OCI-LY1 (cell line): ENCODE results near the gene GDAP1L1.

Experiments
- H2AFZ ChIP-seq: fragments of 200-600 bp; sonication (generic), shearing (Covaris generic); 2 replicates; pipeline ENCODE4 v1.6.0; 2014; ENCODE audit warnings: antibody characterized with exemption, mild to moderate bottlenecking, low read length
- H3F3A ChIP-seq: fragments of 200-600 bp; sonication (generic), shearing (Covaris generic); 2 replicates; pipeline ENCODE4 v1.6.0; 2014; ENCODE audit warnings: mild to moderate bottlenecking, antibody characterized with exemption, low read length, moderate library complexity; ENCODE audit not compliant: insufficient read depth
- H3K27ac ChIP-seq: fragments of 200-600 bp; sonication (generic); 2 replicates; pipeline ENCODE4 v1.5.1; 2014; ENCODE audit warnings: low read length, mixed run types, mild to moderate bottlenecking, low read depth; ENCODE audit not compliant: poor library complexity, severe bottlenecking
- H3K27me3 ChIP-seq: fragments of 200-600 bp; sonication (generic); 2 replicates; pipeline ENCODE4 v1.6.0; 2014; ENCODE audit warnings: antibody characterized with exemption, mild to moderate bottlenecking, low read length, moderate library complexity; ENCODE audit not compliant: insufficient read depth
- H3K36me3 ChIP-seq: fragments of 200-600 bp; sonication (generic); 2 replicates; pipeline ENCODE4 v1.6.1; 2014; ENCODE audit warnings: mild to moderate bottlenecking, antibody characterized with exemption, low read length, moderate library complexity, mixed read lengths; ENCODE audit not compliant: insufficient read depth
- H3K4me1 ChIP-seq: fragments of 200-600 bp; sonication (generic); 2 replicates; pipeline ENCODE4 v1.5.1; 2014; ENCODE audit warnings: mild to moderate bottlenecking, low read length, moderate library complexity; ENCODE audit not compliant: insufficient read depth, severe bottlenecking
- H3K4me2 ChIP-seq: fragments of 200-600 bp; sonication (generic), shearing (Covaris generic); 2 replicates; pipeline ENCODE4 v1.6.1; 2014; ENCODE audit warnings: low read length
- H3K4me3 ChIP-seq: fragments of 200-600 bp; sonication (generic); 2 replicates; pipeline ENCODE4 v1.5.1; 2014; ENCODE audit warnings: low read length, low read depth, mild to moderate bottlenecking, mixed read lengths; ENCODE audit not compliant: poor library complexity, severe bottlenecking
- H3K79me2 ChIP-seq: fragments of 200-600 bp; shearing (Covaris generic); 2 replicates; pipeline ENCODE4 v1.6.1; 2016; ENCODE audit warnings: mixed run types, low read length, mixed read lengths; ENCODE audit not compliant: insufficient read depth
- H3K9ac ChIP-seq: fragments of 200-600 bp; sonication (generic), shearing (Covaris generic); 2 replicates; pipeline ENCODE4 v1.6.1; 2014; ENCODE audit warnings: mild to moderate bottlenecking, low read length, mixed read lengths
- H3K9me2 ChIP-seq: fragments of 200-600 bp; sonication (generic), shearing (Covaris generic); 2 replicates; pipeline ENCODE4 v1.6.1; 2014; ENCODE audit warnings: low read depth, mild to moderate bottlenecking, low read length, mixed read lengths
- H3K9me3 ChIP-seq: fragments of 200-600 bp; shearing (Covaris generic); 2 replicates; pipeline ENCODE4 v1.6.1; 2014; ENCODE audit warnings: low read length, mixed read lengths
- H4K20me1 ChIP-seq: fragments of 200-600 bp; sonication (generic), shearing (Covaris generic); 2 replicates; pipeline ENCODE4 v1.6.0; 2016; ENCODE audit warnings: mild to moderate bottlenecking, low read length; ENCODE audit not compliant: insufficient read depth
- CTCF ChIP-seq: fragments of 200-600 bp; sonication (generic), shearing (Covaris generic); IDR thresholded peaks from 2 replicates; pipeline ENCODE4 v1.5.1; 2017; ENCODE audit warnings: mild to moderate bottlenecking, antibody characterized with exemption, low read length, moderate library complexity, mixed read lengths
- EZH2 ChIP-seq: fragments of 200-600 bp; sonication (generic), shearing (Covaris generic); IDR thresholded peaks from 2 replicates; pipeline ENCODE4 v1.8.0; 2017; ENCODE audit warnings: borderline replicate concordance, mixed run types, mild to moderate bottlenecking, antibody characterized with exemption, low read length, moderate library complexity, mixed read lengths

Gene GDAP1L1

GRCh38 chr20:44218446-44218845 is 28.7 kb upstream of the GDAP1L1 start:
- no peak overlapping the region for H3K9ac ChIP-seq
- no peaks in the 10 kb centered on the region for H4K20me1 ChIP-seq
- H3K36me3 ChIP-seq: no peaks in the 10 kb centered on the region
- no peaks in the 10 kb centered on the region for H3K4me1 ChIP-seq
- no peak overlapping the region for H3K4me3 ChIP-seq
- H3F3A ChIP-seq: no peaks in the 10 kb centered on the region
- no peaks in the 10 kb centered on the region for H3K9me3 ChIP-seq
- no peak overlapping the region for H2AFZ ChIP-seq
- TF ChIP-seq EZH2 (no peak), CTCF (no peak)
- H3K4me2 ChIP-seq: no peak overlapping the region
- no peaks in the 10 kb centered on the region for H3K9me2 ChIP-seq
- no peaks in the 10 kb centered on the region for H3K79me2 ChIP-seq
- H3K27ac ChIP-seq: no peak overlapping the region
- no peaks in the 10 kb centered on the region for H3K27me3 ChIP-seq

DNA sequence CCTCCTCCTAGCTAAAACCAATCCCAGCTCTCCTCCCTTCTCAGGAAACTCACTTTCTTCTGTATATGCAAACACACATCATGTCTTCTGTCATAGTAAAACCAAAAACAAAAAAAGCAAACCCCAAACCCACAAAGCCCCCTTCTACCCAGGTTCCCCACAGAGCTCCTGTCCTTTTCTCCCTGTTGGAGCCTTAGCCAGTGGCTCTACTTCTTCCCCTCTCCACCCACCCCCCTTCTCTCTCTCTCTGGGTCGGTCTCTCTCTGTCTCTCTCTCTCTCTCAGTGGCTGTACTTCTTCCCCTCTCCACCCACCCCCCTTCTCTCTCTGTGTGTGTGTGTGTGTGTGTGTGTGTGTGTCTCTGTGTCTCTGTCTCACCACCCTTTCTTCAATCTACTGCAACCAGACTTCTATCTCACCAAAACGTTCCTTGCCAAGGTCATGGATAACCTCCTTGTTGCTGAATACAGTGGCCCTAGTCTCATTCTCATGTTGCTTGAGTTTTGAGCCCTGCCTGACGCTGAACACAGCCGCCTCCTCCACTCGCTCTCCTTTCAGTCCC is 27.9 kb upstream of the GDAP1L1 start:
- Histone ChIP-seq H3K27ac (no peak overlapping the region), H3K9me3 (no peaks in the 10 kb centered on the region), H3K79me2 (no peaks in the 10 kb centered on the region), H3K4me3 (no peak overlapping the region), H3K4me2 (no peak overlapping the region), H4K20me1 (no peaks in the 10 kb centered on the region), H3K9ac (no peak overlapping the region), H3K36me3 (no peaks in the 10 kb centered on the region), H3K27me3 (no peaks in the 10 kb centered on the region), H3K9me2 (no peaks in the 10 kb centered on the region), H3F3A (no peaks in the 10 kb centered on the region), H2AFZ (no peak overlapping the region), H3K4me1 (no peaks in the 10 kb centered on the region)
- no peak for TF ChIP-seq EZH2
- no peak for TF ChIP-seq CTCF

GRCh38 chr20:44219791-44220190 is 27.3 kb upstream of the GDAP1L1 start:
- no peak overlapping the region for H3K27ac ChIP-seq
- H3K4me3 ChIP-seq: no peak overlapping the region
- H3K4me1 ChIP-seq: no peaks in the 10 kb centered on the region
- TF ChIP-seq EZH2 (no peak), CTCF (no peak)
- H3K27me3 ChIP-seq: no peaks in the 10 kb centered on the region
- no peaks in the 10 kb centered on the region for H3K36me3 ChIP-seq
- no peaks in the 10 kb centered on the region for H3K79me2 ChIP-seq
- H4K20me1 ChIP-seq: no peaks in the 10 kb centered on the region
- H2AFZ ChIP-seq: no peak overlapping the region
- no peak overlapping the region for H3K9ac ChIP-seq
- H3K9me2 ChIP-seq: no peaks in the 10 kb centered on the region
- no peaks in the 10 kb centered on the region for H3K9me3 ChIP-seq
- no peaks in the 10 kb centered on the region for H3F3A ChIP-seq
- no peak overlapping the region for H3K4me2 ChIP-seq
